ENCODE measurements around the gene FBXO17.
"Not testable (repeated sequence)": the region's sequence is repeated elsewhere in the genome, so short reads cannot be mapped to it uniquely, and the experiment has no call there.

Gene FBXO17, protein sequence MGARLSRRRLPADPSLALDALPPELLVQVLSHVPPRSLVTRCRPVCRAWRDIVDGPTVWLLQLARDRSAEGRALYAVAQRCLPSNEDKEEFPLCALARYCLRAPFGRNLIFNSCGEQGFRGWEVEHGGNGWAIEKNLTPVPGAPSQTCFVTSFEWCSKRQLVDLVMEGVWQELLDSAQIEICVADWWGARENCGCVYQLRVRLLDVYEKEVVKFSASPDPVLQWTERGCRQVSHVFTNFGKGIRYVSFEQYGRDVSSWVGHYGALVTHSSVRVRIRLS

DNA sequence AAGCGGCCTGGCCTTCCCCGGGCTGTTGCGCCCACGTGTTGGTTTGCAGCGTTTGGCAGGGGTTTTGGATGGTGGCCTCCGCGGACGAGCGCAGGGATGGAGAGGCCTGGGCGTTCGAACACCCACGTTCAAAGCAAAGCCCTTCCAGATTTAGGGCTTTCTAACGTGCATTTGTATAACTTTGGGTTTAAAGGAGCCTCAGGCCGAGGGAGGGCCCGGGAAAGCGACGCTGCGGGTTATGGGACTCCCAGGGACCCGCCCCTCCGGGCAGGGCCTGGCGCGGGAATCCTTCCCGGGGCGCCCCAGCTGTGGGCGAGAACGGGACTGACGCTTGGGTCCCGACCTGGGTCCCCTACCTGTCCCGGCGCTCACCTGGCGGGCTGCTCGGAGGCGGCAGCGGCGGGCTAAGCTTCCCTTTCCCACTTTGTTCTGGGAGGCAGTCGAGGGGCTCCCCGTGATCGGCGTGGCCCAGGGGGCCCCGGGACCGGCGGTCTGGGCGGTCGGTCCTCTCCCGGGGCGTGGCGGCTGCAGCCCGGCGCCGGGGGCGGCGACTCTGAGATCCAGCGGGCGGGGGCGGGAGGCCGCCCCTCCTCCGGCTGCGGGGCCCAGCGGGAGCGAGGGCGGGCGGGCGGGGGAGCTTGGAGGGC lies at the start of gene FBXO17:
Gene FBXO17 (minus strand): TSS at position 529 of the 647 bp plus-strand sequence. CDS start 25,423 bp downstream, outside the sequence.
- DNase-seq (ENCODE audit: low read depth in 2 of 3, low spot score in 1 of 3), result no peak

DNA sequence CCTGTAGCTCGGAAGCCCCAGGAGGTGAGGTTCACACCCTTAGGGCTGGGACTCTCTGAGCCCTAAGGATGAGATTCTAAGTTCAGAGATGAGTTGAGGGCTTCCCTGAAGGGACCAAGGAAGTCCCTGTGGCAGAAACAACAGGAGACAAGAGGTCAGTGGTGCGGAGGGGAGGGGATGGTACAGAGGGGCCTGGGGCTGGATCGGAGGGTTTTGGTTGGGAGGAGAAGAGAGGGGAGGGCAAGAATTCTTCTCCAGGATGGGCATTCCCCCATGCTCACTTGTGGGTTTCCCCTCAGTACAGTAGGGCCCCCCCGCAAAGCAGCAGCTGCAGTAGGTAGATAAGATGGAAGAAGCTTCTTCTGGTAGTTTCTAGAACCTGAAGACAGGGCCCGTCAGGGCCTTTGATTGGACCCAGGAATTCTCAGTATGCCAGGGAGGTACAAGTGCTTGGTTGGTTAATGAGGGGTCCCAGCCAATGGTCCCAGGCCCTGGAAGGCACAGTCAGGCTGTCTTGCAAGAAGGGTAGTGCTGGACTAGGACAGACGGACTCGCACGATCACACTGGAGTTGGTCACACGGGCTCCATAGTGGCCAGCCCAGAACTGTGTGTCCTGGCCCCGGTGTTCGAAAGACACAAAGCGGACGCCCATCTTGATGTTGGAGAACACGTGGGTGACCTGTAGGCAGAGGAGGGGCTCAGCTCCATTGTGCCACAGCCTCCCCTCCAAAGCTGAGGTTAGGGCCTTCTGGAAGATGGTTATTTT lies 49.5 kb upstream of the FBXO17 start:
- no peak for DNase-seq (ENCODE audit: low read depth in 2 of 3, low spot score in 1 of 3)

DNA sequence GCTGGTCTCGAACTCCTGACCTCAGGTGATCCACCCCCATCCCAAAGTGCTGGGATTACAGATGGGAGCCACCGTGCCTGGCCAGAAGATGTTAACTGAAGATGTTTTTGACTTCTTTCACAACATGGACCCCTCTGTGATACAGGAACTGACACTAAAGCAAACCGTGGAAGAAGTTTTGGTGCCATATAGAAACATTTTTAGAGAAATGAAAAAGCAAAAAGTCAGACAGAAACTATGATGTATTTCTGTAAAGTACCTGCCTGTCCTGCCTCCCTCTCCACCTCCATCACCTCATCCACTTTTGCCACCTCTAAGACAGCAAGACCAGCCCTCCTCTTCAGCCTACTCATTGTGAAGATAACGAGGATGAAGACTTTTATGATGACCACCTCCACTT lies 45.5 kb upstream of the FBXO17 start:
- DNase-seq (ENCODE audit: low read depth in 2 of 3, low spot score in 1 of 3), result no peak

DNA sequence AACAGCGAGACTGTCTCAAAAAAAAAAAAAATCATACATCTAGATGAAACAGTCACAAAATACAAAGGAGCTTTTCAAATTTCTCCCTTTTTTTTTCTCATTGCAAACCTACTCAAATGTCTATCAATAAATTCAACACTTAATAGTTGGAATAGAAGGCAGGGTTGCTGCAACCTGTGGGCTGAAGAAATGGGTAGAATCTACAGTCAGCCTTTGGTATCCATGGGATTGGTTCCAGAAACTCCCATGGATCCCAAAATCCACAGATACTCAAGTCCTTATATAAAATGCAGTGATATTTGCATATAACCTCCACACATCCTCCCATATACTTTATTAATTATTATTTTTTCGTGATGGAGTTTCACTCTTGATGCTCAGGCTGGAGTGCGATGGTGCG lies 42.1 kb upstream of the FBXO17 start:
- no peak for DNase-seq (ENCODE audit: low read depth in 2 of 3, low spot score in 1 of 3)

DNA sequence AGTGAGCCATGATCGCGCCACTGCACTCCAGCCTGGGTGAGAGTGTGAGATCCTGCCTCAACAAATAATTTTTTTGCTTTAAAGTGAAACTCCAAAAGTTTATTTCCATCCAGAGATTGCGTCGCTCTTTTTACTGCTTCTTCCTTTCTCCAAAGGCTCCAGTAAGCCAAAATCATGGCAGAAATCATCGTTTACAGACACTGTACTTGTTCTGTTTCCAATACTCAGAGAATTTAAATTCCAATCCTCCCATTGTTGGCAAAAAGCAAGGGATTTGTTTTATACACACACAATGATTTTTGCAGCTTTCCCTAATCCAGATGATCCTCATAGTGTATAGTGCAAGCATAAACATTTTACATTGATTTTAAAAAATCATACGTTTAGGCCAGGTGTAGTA lies 41.5 kb upstream of the FBXO17 start:
- no peak for DNase-seq (ENCODE audit: low read depth in 2 of 3, low spot score in 1 of 3)

DNA sequence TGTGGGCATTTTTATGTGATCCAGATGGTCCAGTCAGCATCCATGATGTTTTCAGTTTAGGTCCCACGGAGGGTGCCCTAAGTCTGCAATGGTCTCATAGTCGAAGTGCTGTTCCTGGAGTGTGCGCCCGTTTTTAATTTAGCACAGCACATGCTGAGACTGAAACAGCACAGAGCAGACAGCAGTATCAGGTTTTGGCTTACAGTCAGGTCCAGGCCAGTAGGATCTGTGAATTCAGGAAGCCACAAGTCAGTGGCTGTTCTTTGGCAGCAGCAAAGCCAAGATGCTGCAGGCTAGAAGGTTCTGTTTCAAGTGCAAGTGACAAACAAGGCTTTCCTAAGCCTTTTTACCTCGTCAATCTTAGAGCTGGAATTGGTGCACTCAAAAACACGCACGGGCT lies 38.5 kb upstream of the FBXO17 start:
- DNase-seq (ENCODE audit: low read depth in 2 of 3, low spot score in 1 of 3), result no peak

DNA sequence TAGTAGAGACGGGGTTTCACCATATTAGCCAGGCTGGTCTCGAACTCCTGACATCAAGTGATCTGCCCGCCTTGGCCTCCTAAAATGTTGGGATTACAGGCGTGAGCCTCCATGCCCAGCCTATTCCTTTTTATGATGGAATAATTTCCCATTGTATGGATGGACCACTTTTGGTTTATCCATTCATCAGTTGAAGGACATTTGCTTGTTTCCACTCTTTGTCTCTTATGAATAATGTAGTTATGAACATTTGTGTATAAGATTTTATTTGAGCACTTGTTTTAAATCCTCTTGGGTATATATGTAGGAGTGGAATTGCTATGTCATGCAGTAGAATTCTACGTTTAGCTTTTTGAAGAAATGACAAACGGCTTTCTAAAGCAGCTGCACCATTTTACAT lies 33.5 kb upstream of the FBXO17 start:
- DNase-seq (ENCODE audit: low read depth in 2 of 3, low spot score in 1 of 3), result no peak

DNA sequence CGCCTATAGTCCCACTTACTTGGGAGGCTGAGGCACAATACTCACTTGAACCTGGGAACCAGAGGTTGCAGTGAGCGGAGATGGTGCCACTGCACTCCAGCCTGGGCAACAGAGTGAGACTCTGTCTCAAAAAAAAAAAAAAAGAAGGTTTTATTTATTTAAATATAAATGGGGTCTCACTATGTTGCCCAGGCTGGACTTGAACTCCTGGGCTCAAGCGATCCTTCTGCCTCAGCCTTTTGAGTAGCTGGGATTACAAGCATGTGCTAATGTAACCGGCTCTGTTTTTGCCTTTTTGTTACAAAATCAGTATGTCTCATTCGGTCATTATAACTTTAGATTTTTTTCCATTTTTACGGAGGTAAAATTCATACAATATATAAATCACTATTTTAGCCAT lies 32.6 kb upstream of the FBXO17 start:
- no peak for DNase-seq (ENCODE audit: low read depth in 2 of 3, low spot score in 1 of 3)

DNA sequence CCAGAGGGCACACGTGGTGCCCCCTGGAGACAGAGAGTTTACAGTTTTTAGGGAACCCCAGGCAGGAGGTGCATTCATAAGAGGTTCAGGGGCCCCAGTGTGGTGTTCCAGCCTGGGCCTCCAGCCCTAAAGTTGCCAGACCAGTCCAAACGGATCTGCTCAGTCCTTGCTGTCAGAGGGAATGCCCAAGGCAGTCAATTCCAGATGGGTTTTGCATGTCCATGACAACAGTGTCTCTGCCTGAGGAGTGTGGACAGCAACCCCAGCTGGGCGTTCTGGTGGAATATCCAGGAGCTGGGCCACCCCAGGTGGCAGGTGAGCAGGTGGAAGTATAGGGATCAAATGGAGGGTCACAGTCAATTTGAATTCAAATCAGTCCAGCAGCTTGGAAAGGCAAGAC lies 31.6 kb upstream of the FBXO17 start:
- DNase-seq (ENCODE audit: low read depth in 2 of 3, low spot score in 1 of 3), result no peak

DNA sequence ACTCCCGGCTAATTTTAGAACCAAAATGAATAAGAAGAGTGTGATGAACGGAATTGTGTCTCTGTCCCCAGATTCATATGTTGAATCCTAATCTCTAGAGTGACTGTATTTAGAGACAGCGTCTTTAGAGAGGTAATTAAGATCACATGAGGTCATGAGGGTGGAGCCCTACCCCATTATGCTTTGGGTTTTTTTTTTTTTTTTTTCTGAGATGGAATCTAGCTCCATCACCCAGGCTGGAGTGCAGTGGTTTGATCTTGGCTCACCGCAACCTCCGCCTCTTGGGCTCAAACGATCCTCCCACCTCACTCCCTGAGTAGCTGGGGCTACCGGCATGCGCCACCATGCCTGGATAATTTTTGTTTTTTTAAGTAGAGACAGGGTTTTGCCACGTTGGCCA lies 28.9 kb upstream of the FBXO17 start:
- DNase-seq (ENCODE audit: low read depth in 2 of 3, low spot score in 1 of 3), result no peak

DNA sequence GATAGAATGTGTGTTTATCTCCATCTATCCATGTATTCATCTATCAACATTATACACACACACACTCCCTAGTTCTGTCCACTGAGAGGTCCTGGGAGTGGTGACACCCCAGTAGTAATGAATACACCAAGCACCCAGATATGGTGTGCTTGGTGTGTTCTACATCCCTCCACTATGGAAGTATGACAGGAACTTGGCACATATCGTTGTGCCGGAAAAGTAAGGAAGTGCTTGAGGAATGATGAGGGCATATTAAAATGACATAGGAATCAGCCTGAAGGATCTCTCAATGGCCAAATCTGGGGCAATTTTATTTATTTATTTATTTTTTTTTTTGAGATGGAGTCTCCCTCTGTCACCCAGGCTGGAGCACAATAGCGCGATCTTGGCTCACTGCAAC lies 28.3 kb upstream of the FBXO17 start:
- DNase-seq (ENCODE audit: low read depth in 2 of 3, low spot score in 1 of 3), result no peak

DNA sequence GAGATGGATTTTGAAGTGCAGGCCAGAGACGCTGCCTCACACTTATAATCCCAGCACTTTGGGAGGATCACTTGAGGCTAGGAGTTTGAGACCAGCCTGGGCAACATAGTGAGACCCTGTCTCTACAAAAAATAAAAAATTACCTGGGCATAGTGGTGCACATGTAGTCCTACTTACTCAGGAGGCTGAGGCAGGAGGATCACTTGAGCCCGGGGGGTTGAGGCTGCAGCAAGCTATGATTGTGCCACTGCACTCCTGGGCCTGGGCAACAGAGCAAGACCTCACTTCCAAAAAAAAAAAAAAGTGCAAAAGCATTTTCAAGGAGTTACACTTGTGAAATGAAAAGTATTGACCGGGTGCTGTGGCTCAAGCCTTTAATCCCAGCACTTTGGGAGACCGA lies 27.6 kb upstream of the FBXO17 start:
- DNase-seq (ENCODE audit: low read depth in 2 of 3, low spot score in 1 of 3), result no peak

DNA sequence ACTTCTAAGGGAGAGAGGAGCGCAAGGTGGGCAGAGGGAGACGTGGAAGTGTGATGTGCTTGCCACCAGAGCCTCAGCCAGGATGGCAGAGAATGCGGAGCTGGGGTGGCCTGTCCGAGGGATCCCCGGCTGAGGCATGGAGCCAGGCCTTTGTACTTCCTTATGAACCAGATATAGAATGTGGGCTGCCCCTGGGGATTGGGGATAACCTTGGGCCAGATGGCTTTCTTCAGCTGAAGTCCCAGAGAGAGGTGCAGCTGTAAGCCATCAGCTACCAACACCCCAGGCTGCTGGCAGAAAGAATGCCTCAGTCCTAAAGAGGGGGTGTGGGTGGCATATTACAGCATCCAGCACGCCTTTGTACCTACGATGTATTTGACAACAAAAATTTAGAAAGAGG lies 25.5 kb upstream of the FBXO17 start:
- no peak for DNase-seq (ENCODE audit: low read depth in 2 of 3, low spot score in 1 of 3)

DNA sequence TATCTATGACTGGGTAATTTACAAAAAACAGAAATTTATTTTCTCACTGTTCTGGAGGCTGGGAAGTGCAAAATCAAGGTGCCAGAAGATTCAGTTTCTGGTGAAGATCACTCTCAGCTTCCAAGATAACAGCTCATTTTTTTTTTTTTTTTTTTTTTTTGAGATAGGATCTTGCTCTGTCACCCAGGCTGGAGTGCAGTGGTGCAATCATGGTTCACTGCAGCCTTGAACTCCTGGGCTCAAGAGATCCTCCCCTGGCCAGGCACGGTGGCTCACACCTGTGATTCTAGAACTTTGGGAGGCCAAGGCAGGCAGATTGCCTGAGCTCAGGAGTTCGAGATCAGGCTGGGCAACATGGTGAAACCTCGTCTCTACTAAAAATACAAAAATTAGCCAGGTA lies 22.0 kb upstream of the FBXO17 start:
- not testable (repeated sequence) for DNase-seq (ENCODE audit: low read depth in 2 of 3, low spot score in 1 of 3)

DNA sequence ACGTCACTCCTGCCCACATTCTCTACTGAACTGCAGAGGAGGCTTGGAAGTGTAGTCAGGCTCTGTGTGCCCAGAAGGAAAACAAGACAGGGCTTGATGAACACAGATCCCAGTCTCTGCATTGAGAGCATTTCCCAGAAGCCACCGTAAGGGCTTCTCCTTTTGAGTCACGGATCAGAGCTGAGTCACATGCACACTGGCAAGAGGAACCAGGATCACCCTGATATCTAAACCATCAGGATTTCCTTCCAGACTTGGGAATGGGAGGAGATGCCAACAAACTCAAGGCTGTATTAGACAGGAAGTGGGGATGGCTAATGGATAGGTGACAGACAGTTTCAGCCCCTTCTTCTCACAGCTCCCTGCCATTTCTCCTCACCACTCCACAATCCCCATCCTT lies 17.7 kb upstream of the FBXO17 start:
- DNase-seq (ENCODE audit: low read depth in 2 of 3, low spot score in 1 of 3), result no peak

DNA sequence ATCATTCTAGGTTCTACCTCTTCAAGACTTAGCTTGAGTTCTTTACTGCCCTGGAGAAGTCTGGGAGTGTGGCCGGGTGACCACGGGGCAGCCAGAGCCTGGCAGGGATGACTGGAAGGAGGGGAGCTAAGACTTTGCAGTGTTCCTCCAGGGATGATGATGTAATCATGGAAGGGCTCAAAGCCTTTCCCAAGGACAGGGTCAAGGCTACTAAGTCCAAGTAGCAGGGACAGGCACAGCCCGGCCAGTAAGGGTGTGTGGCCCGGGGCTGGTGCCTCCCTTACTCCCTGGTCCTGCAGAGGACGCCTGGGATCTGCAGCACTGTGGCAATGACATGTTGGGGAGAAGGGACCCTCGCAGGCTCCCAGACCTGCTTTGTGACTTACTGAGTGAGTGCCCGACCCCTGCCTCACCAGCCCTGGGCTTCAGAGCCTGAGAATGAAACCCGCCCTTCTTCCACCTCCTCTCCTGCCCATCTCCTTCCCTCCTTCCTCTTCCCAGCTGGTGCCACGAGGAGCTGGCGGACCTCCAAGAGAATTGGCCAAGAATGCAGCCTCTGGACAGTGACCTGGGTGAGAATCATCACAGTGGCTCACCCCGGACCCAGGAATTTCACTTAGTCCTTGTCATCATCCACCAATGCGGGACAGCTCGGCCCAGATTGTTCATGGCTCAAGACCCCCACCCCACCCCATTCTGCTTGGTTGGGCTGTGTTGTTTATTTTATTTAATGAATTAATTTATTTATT lies 15.6 kb upstream of the FBXO17 start:
- DNase-seq (ENCODE audit: low read depth in 2 of 3, low spot score in 1 of 3), result no peak

DNA sequence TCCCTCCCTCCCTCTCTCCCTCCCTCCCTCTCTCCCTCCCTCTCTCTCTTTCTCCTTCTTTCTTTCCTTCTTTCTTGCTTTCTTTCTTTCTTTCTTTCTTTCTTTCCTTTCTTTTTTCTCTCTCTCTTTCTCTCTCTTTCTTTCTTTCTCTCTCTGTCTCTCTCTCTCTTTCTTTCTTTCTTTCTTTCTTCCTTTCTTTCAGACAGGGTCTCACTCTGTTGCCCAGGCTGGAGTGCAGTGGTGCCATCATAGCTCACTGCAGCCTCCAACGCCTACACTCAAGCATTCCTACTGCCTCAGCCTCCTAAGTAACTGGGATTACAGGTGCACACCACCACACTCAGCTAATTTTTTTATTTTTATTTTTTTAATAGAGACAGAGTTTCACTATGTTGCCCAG lies 14.1 kb upstream of the FBXO17 start:
- not testable (repeated sequence) for DNase-seq (ENCODE audit: low read depth in 2 of 3, low spot score in 1 of 3)

DNA sequence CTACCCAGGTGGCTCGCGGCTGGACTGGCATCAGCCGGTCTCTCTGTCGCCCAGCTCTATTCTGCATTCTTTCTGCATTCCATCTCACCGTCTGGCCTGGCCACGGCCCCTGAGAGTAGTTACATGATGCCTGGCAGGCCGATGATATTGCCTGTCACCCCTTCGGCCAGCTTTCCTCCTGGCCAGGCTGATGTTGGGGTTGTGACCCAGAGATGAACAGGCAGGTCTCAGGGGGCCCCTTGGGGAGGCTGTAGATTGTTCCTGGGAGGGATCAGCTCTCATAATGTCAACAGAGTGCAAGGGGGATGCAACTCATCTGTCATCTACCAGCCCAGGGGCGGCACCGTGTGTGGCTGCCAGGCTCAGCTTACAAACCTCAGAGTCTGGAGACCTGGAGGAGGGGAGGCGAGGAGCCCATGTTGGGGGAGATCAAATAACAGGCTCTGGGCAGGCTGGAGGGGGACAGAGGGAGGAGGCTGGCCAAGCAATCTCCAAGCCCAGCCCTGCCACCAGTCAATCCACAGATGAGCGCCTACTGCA lies 13.6 kb upstream of the FBXO17 start:
- DNase-seq (ENCODE audit: low read depth in 2 of 3, low spot score in 1 of 3), result no peak

DNA sequence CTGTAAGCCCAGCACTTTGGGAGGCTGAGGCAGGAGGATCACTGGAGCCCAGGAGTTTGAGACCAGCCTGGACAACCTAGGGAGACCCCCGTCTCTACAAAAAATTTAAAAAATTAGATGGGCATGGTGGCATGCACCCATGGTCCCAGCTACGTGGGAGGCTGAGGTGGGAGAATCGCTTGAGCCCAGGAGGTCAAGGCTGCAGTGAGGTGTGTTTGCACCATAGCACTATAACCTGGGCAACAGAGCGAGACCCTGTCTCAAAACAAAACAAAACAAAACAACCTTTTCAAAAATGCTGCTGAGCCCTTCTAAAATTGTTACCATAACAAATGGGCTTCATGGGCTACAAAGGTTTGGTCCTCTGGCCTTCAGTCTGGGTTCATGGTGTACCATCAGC lies 13.1 kb upstream of the FBXO17 start:
- not testable (repeated sequence) for DNase-seq (ENCODE audit: low read depth in 2 of 3, low spot score in 1 of 3)

DNA sequence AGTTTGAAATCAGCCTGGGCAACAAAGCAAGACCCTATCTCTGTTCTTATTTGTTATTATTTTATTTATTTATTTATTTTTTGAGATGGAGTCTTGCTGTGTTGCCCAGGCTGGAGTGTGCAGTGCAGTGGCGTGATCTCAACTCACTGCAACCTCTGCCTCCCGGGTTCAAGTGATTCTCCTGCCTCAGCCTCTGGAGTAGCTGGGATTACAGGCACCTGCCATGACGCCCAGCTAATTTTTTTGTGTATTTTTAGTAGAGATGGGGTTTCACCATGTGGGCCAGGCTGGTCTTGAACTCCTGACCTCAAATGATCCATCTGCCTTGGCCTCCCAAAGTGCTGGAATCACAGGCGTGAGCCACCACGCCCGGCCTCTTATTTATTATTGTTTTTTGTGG lies 12.2 kb upstream of the FBXO17 start:
- not testable (repeated sequence) for DNase-seq (ENCODE audit: low read depth in 2 of 3, low spot score in 1 of 3)

DNA sequence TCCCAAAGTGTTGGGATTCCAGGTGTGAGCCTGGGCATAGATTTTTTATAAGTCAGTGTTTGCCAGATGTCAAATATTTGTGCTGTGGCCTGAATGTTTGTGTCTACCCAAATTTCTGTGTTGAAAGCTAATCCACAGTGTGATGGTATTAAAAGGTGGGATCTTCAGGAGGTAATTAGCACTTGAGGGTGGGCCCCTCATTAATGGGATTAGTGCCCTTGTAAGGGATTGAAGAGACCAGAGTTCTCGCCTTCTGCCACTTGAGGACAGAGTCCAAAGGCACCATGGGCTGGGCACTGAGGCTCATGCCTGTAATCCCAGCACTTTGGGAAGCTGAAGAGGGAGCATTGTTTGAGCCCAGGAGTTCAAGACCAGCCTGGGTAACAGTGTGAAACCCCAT lies 9.7 kb upstream of the FBXO17 start:
- no peak for DNase-seq (ENCODE audit: low read depth in 2 of 3, low spot score in 1 of 3)

All from stimulated activated CD4-positive, alpha-beta T cell treated with anti-CD3 and anti-CD28 coated beads, Interleukin-12 subunit alpha, Interleukin-12 subunit beta, amount 100 ng/mL, for 48 hours (primary cell).